Measurements from ENCODE around the gene ZBTB5. TPM values are rescaled to one million over a fixed set of nuclear protein-coding genes. Genes with fewer than 3 reads are reported as not detected.

ZBTB5 gene
- total and polyA plus RNA-seq, 2 of the 13 experiments (the other 11 are each of a cell fraction or from before 2014, with no cell fraction given), result 12.5 to 20.5 TPM

- TF ChIP-seq SIX1 (CRISPR knock-in tag; IDR thresholded peaks at IDR 0.05; ENCODE audit: borderline replicate concordance) (no peak), THAP8 (CRISPR knock-in tag; IDR thresholded peaks at IDR 0.05; ENCODE audit: borderline replicate concordance) (no peak), HNRNPH1 (optimal IDR thresholded peaks at IDR 0.05; ENCODE audit: low read depth, low read length) (no peak), CERS6 (CRISPR knock-in tag; IDR thresholded peaks at IDR 0.05) (no peak), KLF11 (CRISPR knock-in tag; IDR thresholded peaks at IDR 0.05) (0 out of 2 replicates have a peak, but pooled peaks have one; percentile 52), MAZ (IDR thresholded peaks at IDR 0.05; ENCODE audit: borderline replicate concordance, low read depth, low read length) (no peak), MAZ (CRISPR knock-in tag; IDR thresholded peaks at IDR 0.05; ENCODE audit: low read depth) (no peak), TOPORS (CRISPR knock-in tag; IDR thresholded peaks at IDR 0.05) (no peak), MTF1 (CRISPR knock-in tag; IDR thresholded peaks at IDR 0.05) (no peak), GRHL1 (CRISPR knock-in tag; conservative IDR thresholded peaks at IDR 0.05) (no peak), THYN1 (CRISPR knock-in tag; IDR thresholded peaks at IDR 0.05; ENCODE audit: borderline replicate concordance, low read depth) (no peak), HOXA7 (CRISPR knock-in tag; IDR thresholded peaks at IDR 0.05) (no peak), HCFC1 (IDR thresholded peaks at IDR 0.05; ENCODE audit: low read depth, low read length) (no peak), JARID2 (CRISPR knock-in tag; IDR thresholded peaks at IDR 0.05; ENCODE audit: insufficient replicate concordance) (no peak), ARHGAP35 (CRISPR knock-in tag; IDR thresholded peaks at IDR 0.05; ENCODE audit: borderline replicate concordance) (no peak), MLX (CRISPR knock-in tag; IDR thresholded peaks at IDR 0.05) (no peak), ZNF441 (CRISPR knock-in tag; IDR thresholded peaks at IDR 0.05; ENCODE audit: borderline replicate concordance) (no peak), TFE3 (CRISPR knock-in tag; IDR thresholded peaks at IDR 0.05) (no peak), ZNF709 (CRISPR knock-in tag; IDR thresholded peaks at IDR 0.05) (no peak)
- TF ChIP-seq, protein P1, sequence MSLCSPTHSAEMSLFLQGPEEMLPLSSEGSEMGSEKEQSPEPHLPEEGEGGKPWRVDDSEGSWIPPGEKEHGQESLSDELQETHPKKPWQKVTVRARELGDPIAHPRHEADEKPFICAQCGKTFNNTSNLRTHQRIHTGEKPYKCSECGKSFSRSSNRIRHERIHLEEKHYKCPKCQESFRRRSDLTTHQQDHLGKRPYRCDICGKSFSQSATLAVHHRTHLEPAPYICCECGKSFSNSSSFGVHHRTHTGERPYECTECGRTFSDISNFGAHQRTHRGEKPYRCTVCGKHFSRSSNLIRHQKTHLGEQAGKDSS (CRISPR knock-in tag; IDR thresholded peaks at IDR 0.05; ENCODE audit: borderline replicate concordance, low read depth), result peak; percentile 42; the same call in 1 of the 2 replicates
- TF ChIP-seq, protein P2, sequence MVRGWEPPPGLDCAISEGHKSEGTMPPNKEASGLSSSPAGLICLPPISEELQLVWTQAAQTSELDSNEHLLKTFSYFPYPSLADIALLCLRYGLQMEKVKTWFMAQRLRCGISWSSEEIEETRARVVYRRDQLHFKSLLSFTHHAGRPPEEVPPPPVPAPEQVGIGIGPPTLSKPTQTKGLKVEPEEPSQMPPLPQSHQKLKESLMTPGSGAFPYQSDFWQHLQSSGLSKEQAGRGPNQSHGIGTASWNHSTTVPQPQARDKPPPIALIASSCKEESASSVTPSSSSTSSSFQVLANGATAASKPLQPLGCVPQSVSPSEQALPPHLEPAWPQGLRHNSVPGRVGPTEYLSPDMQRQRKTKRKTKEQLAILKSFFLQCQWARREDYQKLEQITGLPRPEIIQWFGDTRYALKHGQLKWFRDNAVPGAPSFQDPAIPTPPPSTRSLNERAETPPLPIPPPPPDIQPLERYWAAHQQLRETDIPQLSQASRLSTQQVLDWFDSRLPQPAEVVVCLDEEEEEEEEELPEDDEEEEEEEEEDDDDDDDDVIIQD (CRISPR knock-in tag; IDR thresholded peaks at IDR 0.05; ENCODE audit: low read depth), result 0 out of 2 replicates have a peak, but pooled peaks have one; percentile 31
Measured at GRCh38 chr9:37410969-37411785, 54.1 kb downstream of the ZBTB5 start (continued).

Data from HepG2 (cell line).